ENCODE results near the gene SPRED2.

GRCh38 chr2:65317841-65318240, 114.6 kb downstream of the SPRED2 start:
- TF ChIP-seq CTCF (IDR thresholded peaks at IDR 0.05), result no peak
- TF ChIP-seq POLR2A (IDR thresholded peaks at IDR 0.05), result no peak
- no peak for TF ChIP-seq POLR2AphosphoS5 (IDR thresholded peaks at IDR 0.05)
- no peak for TF ChIP-seq EP300 (IDR thresholded peaks at IDR 0.05)
